Testis (tissue), 3 donors: ENCODE results near the gene TEN1. TPM values are rescaled to one million over a fixed set of nuclear protein-coding genes. Genes with fewer than 3 reads are reported as not detected.
A peak's percentile ranks its signal among the peaks of the same experiment; 100 is the strongest.

Source experiments
- DNase-seq: peaks from one replicate; pipeline ENCODE4 v3.0.0-alpha.2; 2019
- H3K27ac ChIP-seq, 2 donors: fragments of 200-600 bp; sonication (generic); one replicate each; pipeline ENCODE4 v1.5.1; 2019
- H3K27me3 ChIP-seq: fragments of 200-600 bp; sonication (generic); one replicate; pipeline ENCODE4 v1.5.1; 2019
- H3K36me3 ChIP-seq: fragments of 200-600 bp; sonication (generic); one replicate; pipeline ENCODE4 v1.5.1; 2017; ENCODE audit warnings: low read depth; ENCODE audit errors: missing control alignments
- H3K4me1 ChIP-seq: fragments of 200-600 bp; sonication (generic); one replicate; pipeline ENCODE4 v1.5.1; 2019
- H3K4me3 ChIP-seq, 2 donors: fragments of 200-600 bp; sonication (generic); one replicate each; pipeline ENCODE4 v1.5.1; 2017 to 2019
- H3K9me3 ChIP-seq: fragments of 200-600 bp; sonication (generic); one replicate; pipeline ENCODE4 v1.5.1; 2017
- CTCF ChIP-seq, 3 experiments: fragments of 450-650 bp in 2 of 3; fragments of 200-600 bp in 1 of 3; sonication (generic) in 1 of 3; IDR thresholded peaks; one replicate each; pipeline ENCODE4 v1.5.1; 2016 to 2019; ENCODE audit warnings: antibody characterized with exemption in 3 of 3, mild to moderate bottlenecking in 2 of 3, moderate library complexity in 1 of 3
- POLR2A ChIP-seq: fragments of 450-650 bp; IDR thresholded peaks from one replicate; pipeline ENCODE4 v1.6.1; 2017; ENCODE audit warnings: antibody characterized with exemption, mild to moderate bottlenecking, moderate library complexity
- WGBS, 2 donors: methylation state at CpG; one replicate each; pipeline ENCODE4 v1.1.5; 2018; 5-methylcytosine and 5-hydroxymethylcytosine counted together
- intact Hi-C: fragments of 100-400 bp; cut with DNase I; formaldehyde crosslinking; loops from one replicate; pipeline ENCODE4 v1.15.1; 2023; ENCODE audit warnings: low total_unique reads
- polyA plus RNA-seq: library from polyadenylated mRNA; stranded (reverse); fragments of 350-450 nt; fragmentation: Illumina TruSeq; extraction: RNeasy Lipid Tissue Mini Kit (QIAGEN cat#74804); gene quantifications from one replicate; pipeline ENCODE4 v1.2.3, GENCODE V29; 2014; ENCODE audit warnings: low read depth, low replicate concordance; ENCODE audit not compliant: insufficient read depth
- total RNA-seq, 2 donors: library from RNA; depleted of rRNA; stranded (reverse); fragments of >200 nt; gene quantifications; one replicate each; pipeline ENCODE4 v1.2.3, GENCODE V29; 2016

TEN1 gene
- total and polyA plus RNA-seq, 3 donors from 2014 or later: 15.4 to 19.5 (median 17.8) TPM

DNA sequence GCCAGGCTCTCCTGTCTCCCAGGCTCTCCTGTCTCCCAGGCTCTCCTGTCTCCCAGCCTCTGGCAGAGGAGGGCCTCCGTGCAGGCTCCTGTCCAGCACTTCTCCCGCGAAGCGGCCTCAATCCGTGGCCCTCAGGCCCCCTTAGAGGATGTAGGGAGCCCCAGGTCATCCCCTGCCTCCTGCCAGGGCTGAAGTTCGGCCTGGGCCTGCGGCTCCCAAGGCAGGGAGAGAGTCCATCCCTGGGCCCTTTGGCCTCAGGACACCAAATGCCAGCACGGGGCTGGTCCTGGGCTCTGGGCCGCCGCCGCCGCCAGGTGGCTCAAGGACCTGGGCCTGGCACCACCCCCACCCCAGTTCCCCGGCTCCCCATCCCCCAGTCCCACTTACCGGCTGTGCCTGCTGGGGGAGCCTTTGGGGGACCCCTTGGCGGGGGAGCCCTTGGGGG, 47.7 kb downstream of the TEN1 start:
- H3K27me3 ChIP-seq: no peaks in the 10 kb centered on the region

GRCh38 chr17:76027159-76027839, 48.3 kb downstream of the TEN1 start, which contains the start of gene EVPL:
EVPL (minus strand) TSS chr17:76027306; CDS start chr17:76027198, 108 bp downstream.
- TF ChIP-seq CTCF (IDR thresholded peaks at IDR 0.05): no peak
- no peak for TF ChIP-seq POLR2A
- Histone ChIP-seq H3K4me3 (no peak within 1 kb of the TSS), H3K4me1 (peaks cover 7% of the 10 kb centered on the region), H3K36me3 (no peaks in the 10 kb centered on the region), H3K9me3 (no peaks in the 10 kb centered on the region), H3K27ac (no peak within 1 kb of the TSS), H3K27me3 (no peaks in the 10 kb centered on the region)
- DNase-seq: no peak
- intact Hi-C loops: no loop called here
- WGBS, 2 donors: 70 to 84% methylated on average over 20 to 23 of the region's 24 CpGs

More for the DNA sequence above, 47.7 kb downstream of the TEN1 start:
- intact Hi-C loops: no loop called here
- Histone ChIP-seq H3K4me1 (peaks cover 7% of the 10 kb centered on the region), H3K36me3 (no peaks in the 10 kb centered on the region), H3K27ac (no peak overlapping the region), H3K4me3 (no peak overlapping the region), H3K9me3 (no peaks in the 10 kb centered on the region)
- 71% methylated on average over 15 of the region's 15 CpGs; no CpG with 5 or more reads in 1 of the 2 donors for WGBS, 2 donors
- no peak for DNase-seq
- TF ChIP-seq POLR2A (no peak), CTCF (IDR thresholded peaks at IDR 0.05) (no peak)

- Histone ChIP-seq H3K36me3 (no peaks in the 10 kb centered on the region), H3K4me1 (peaks cover 21% of the 10 kb centered on the region), H3K27me3 (no peaks in the 10 kb centered on the region), H3K27ac (no peak overlapping the region), H3K9me3 (no peaks in the 10 kb centered on the region), H3K4me3 (no peak overlapping the region)
- TF ChIP-seq CTCF (IDR thresholded peaks at IDR 0.05) (peak in 2 of 3 experiments; percentile 2 to 29), POLR2A (no peak)
- intact Hi-C loops: no loop called here
- WGBS, 2 donors: 86 to 88% methylated on average over 13 to 20 of the region's 20 CpGs
- DNase-seq: no peak
Observed at GRCh38 chr17:76032073-76032779, 53.2 kb downstream of the TEN1 start.

DNA sequence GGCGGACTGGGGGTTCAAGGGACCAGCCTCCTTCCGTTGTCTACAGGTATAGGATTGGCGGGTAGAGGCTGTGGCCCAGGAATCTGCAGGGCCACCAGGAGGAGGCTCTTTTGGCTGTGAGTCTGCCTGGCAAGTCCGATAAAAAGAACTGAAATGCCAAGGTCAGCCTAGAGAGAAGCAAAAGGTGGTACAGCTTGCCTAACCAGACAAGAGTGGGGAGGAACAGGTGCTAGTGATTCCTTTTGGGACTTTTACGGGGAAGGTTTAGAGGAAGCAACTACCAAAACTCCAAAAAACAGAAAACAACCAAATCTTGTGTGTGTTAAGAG, 53.7 kb downstream of the TEN1 start:
- Histone ChIP-seq H3K9me3 (no peaks in the 10 kb centered on the region), H3K27ac (no peak overlapping the region), H3K4me1 (peaks cover 21% of the 10 kb centered on the region), H3K36me3 (no peaks in the 10 kb centered on the region), H3K4me3 (no peak overlapping the region), H3K27me3 (no peaks in the 10 kb centered on the region)
- DNase-seq: no peak
- intact Hi-C loops: no loop called here
- 72 to 90% methylated on average over 5 of the region's 5 CpGs for WGBS, 2 donors
- TF ChIP-seq POLR2A (no peak), CTCF (IDR thresholded peaks at IDR 0.05) (no peak)
